Endothelial cell of umbilical vein (primary cell): ENCODE measurements around the gene TRAIP.

Experiments
- POLR2A ChIP-seq: IDR thresholded peaks from 2 replicates; pipeline ENCODE4 v1.6.1; 2012; ENCODE audit warnings: low read depth, mild to moderate bottlenecking, control low read depth, low read length
- POLR2AphosphoS5 ChIP-seq: IDR thresholded peaks from 2 replicates; pipeline ENCODE4 v1.6.1; 2012; ENCODE audit warnings: low read depth, mild to moderate bottlenecking, control low read depth, low read length, moderate library complexity; ENCODE audit not compliant: insufficient read depth
- TF ChIP-seq, protein P1 (sequence below), 2 donors: IDR thresholded peaks; 1 replicate in 1 of 2; 2 replicates in 1 of 2; pipeline ENCODE4 v1.5.1; 2011; ENCODE audit warnings: low read length in 2 of 2, mild to moderate bottlenecking in 2 of 2, moderate library complexity in 2 of 2, control low read depth in 1 of 2, inconsistent platforms in 1 of 2, low read depth in 1 of 2; ENCODE audit not compliant: insufficient read depth in 1 of 2; ENCODE audit errors: extremely low read depth in 1 of 2
- TF ChIP-seq, protein P2 (sequence below): IDR thresholded peaks from 2 replicates; pipeline ENCODE4 v1.6.1; 2011; ENCODE audit not compliant: insufficient read depth, insufficient read length

DNA sequence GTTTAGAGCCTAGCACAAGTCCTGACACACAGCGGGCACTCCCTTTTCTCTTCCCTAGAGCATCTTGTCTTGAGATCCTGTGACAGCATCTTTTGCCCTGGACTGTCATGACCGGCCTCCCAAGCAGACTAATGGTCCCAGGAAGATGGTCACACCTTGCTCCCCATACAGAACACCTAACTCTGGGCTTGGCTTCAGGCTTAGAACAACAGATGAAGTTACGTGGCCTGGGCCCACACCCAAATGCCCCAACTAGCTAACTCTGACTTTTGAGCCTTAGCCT lies 69.2 kb downstream of the TRAIP start:
- TF ChIP-seq, protein P1, sequence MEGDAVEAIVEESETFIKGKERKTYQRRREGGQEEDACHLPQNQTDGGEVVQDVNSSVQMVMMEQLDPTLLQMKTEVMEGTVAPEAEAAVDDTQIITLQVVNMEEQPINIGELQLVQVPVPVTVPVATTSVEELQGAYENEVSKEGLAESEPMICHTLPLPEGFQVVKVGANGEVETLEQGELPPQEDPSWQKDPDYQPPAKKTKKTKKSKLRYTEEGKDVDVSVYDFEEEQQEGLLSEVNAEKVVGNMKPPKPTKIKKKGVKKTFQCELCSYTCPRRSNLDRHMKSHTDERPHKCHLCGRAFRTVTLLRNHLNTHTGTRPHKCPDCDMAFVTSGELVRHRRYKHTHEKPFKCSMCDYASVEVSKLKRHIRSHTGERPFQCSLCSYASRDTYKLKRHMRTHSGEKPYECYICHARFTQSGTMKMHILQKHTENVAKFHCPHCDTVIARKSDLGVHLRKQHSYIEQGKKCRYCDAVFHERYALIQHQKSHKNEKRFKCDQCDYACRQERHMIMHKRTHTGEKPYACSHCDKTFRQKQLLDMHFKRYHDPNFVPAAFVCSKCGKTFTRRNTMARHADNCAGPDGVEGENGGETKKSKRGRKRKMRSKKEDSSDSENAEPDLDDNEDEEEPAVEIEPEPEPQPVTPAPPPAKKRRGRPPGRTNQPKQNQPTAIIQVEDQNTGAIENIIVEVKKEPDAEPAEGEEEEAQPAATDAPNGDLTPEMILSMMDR (IDR thresholded peaks at IDR 0.05; ENCODE audit: extremely low read depth in 1 of 2, insufficient read depth in 1 of 2, low read depth in 1 of 2, low read length in 2 of 2) = no peak
- no peak for TF ChIP-seq POLR2A
- TF ChIP-seq, protein P2, sequence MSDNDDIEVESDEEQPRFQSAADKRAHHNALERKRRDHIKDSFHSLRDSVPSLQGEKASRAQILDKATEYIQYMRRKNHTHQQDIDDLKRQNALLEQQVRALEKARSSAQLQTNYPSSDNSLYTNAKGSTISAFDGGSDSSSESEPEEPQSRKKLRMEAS = no peak
- TF ChIP-seq POLR2AphosphoS5 = no peak
